A673 (cell line): ENCODE measurements around the gene RSPRY1.

Experiments used
- CTCF ChIP-seq: fragments of 300-800, 200-600 bp; sonication (generic); conservative IDR thresholded peaks from 2 replicates; pipeline ENCODE4 v1.5.1; 2017; ENCODE audit warnings: low read depth, mild to moderate bottlenecking, antibody characterized with exemption, low read length, moderate library complexity, mixed read lengths
- EZH2 ChIP-seq: fragments of 200-600 bp; sonication (generic); IDR thresholded peaks from 2 replicates; pipeline ENCODE4 v1.6.1; 2017; ENCODE audit warnings: borderline replicate concordance, low read depth, mild to moderate bottlenecking, mixed read lengths, antibody characterized with exemption, low read length; ENCODE audit not compliant: poor library complexity, severe bottlenecking

- TF ChIP-seq CTCF: no peak
- TF ChIP-seq EZH2: no peak
These were observed 10.2 kb upstream of the RSPRY1 start for GRCh38 chr16:57175896-57176295.
